ENCODE results near the gene TMEM100. TPM values are rescaled to one million over a fixed set of nuclear protein-coding genes. Genes with fewer than 3 reads are reported as not detected.

TMEM100 gene
- total RNA-seq, 1 experiment from 2014 or later, result not detected

DNA sequence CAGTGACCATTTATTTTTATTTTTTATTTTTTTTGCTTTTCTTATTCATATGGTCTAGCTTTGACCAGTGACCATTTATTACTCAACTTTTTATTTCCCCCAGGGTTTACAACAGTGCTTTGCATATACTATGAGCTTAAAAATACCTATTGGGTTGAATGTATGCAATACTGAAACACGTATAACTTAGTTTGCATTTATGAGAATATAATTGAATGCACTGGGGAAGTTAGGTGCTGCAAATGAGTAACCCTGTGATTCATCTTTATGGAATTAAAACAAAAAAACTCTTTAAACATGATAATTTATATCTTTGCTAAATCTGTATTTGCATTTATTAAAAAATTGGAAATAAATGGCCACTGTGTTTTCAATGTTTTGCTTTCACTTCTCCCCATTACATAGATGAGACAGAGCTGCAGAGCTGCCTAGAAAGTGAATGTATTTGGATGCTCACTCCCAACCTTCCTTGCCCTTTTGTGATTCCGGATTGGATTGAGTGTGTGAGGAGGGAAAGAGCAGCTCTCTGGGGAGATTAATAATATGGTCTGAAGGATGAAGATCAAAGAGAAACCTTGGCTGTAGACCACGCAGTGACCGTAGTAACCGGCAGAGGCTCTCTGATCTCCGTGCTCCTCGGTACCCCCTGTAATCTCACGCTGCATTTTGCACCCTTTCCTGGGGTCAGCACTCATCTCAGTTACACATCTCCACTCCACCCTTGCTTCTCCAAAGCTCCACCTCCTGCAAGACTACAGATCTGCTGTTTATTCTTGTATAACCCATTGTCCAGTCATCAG is 14.3 kb downstream of the TMEM100 start:
- no peak overlapping the region for H3K9ac ChIP-seq (ENCODE audit: low read length)
- H4K20me1 ChIP-seq (ENCODE audit: low read length), result no peaks in the 10 kb centered on the region
- H3K9me3 ChIP-seq (ENCODE audit: low read length), result no peaks in the 10 kb centered on the region
- H3K27ac ChIP-seq (ENCODE audit: low read length), result no peak overlapping the region
- H3K9me2 ChIP-seq (replicated peaks; ENCODE audit: low read length), result no peaks in the 10 kb centered on the region
- peak overlapping the region; percentile 20; the same call in 1 of the 2 replicates for H3K4me2 ChIP-seq (ENCODE audit: low read length)
- TF ChIP-seq, protein P1, sequence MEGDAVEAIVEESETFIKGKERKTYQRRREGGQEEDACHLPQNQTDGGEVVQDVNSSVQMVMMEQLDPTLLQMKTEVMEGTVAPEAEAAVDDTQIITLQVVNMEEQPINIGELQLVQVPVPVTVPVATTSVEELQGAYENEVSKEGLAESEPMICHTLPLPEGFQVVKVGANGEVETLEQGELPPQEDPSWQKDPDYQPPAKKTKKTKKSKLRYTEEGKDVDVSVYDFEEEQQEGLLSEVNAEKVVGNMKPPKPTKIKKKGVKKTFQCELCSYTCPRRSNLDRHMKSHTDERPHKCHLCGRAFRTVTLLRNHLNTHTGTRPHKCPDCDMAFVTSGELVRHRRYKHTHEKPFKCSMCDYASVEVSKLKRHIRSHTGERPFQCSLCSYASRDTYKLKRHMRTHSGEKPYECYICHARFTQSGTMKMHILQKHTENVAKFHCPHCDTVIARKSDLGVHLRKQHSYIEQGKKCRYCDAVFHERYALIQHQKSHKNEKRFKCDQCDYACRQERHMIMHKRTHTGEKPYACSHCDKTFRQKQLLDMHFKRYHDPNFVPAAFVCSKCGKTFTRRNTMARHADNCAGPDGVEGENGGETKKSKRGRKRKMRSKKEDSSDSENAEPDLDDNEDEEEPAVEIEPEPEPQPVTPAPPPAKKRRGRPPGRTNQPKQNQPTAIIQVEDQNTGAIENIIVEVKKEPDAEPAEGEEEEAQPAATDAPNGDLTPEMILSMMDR (conservative IDR thresholded peaks at IDR 0.05; ENCODE audit: low read depth, low read length), result no peak
- TF ChIP-seq EZH2 (IDR thresholded peaks at IDR 0.05; ENCODE audit: low read length, unreplicated experiment) (no peak), EZH2phosphoT487 (IDR thresholded peaks at IDR 0.05; ENCODE audit: borderline replicate concordance, low read length) (no peak)
- intact Hi-C loops (cut with micrococcal nuclease), result loop anchor here (5.0 kb wide), 1 partner anchor 44 kb away; the partner anchor contains the start of gene PCTP
- no peaks in the 10 kb centered on the region for H3K79me2 ChIP-seq (ENCODE audit: low read length)
- ATAC-seq (peak; percentile 27; the same call in 1 of the 2 replicates), DNase-seq (peak; percentile 31)
- peaks cover 29% of the 10 kb centered on the region for H3K4me1 ChIP-seq (ENCODE audit: insufficient read depth, low read length)
- peaks cover 23% of the 10 kb centered on the region for H3K27me3 ChIP-seq (ENCODE audit: low read length)
- H2AFZ ChIP-seq (ENCODE audit: low read length), result no peak overlapping the region
- H3F3A ChIP-seq (ENCODE audit: low read length, unreplicated experiment), result no peaks in the 10 kb centered on the region
- H3K36me3 ChIP-seq (ENCODE audit: low read depth, low read length), result no peaks in the 10 kb centered on the region
- CTCF ChIA-PET, result no interaction called here
- POLR2A ChIA-PET (ENCODE audit: unreplicated experiment), result interaction anchor here (0.6 kb wide), 1 partner anchor 275 kb away, joined by 8 read pairs; no protein-coding TSS in a partner anchor
- no peak overlapping the region for H3K4me3 ChIP-seq (ENCODE audit: low read length)
- BruUV-seq (replicated peaks), result no TSS peak

DNA sequence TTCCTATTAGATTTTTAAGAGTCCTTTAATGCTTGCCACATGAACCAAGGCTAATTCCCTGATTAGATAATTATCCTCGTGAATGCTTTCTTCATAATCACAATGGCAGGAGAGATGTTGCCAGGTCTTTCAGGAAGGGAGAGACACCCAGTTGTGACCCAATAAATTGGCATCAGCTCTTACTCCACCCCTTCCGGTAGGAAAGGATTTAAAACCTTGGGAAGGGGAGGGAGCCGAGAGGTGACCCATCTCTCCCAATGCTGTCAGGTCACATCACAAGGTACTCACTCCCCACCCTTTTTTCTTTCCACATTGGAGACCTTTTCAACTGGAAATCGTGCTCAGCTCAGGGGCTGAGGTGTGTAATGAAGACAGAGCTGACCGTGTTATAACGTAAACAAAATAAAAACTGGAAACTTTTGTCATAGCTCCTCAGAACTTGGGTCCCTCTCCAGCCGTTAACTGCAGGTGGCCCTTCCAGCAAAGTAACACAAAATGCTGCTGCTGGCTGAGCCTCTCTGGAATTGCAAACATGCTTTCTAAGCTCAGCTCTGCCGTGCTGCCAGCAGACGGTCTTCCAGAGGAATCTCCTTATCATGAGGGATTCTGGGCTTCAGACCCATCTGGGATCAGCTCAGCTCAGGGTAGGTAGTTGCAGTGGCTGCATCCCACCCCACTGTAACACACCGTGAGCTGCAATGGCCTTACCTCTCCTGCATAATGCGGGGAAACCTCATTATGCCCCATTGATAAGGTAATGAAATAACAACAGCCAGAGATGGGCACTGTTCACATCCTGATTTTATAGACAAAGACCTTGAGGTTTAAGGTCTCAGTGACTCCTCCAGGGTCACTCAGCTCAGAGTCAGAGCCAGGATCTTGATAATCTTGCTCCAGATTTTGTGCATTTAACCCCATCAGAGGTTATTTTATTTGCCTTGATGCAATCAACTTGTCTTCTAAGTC is 15.6 kb downstream of the TMEM100 start:
- Histone ChIP-seq H4K20me1 (ENCODE audit: low read length) (no peaks in the 10 kb centered on the region), H3K79me2 (ENCODE audit: low read length) (no peaks in the 10 kb centered on the region), H3K9me2 (replicated peaks; ENCODE audit: low read length) (no peaks in the 10 kb centered on the region), H3K9ac (ENCODE audit: low read length) (no peak overlapping the region), H3K4me1 (ENCODE audit: insufficient read depth, low read length) (peaks cover 29% of the 10 kb centered on the region), H3K4me2 (ENCODE audit: low read length) (no peak overlapping the region), H3K36me3 (ENCODE audit: low read depth, low read length) (no peaks in the 10 kb centered on the region), H3K27ac (ENCODE audit: low read length) (no peak overlapping the region), H3K9me3 (ENCODE audit: low read length) (no peaks in the 10 kb centered on the region), H3F3A (ENCODE audit: low read length, unreplicated experiment) (no peaks in the 10 kb centered on the region), H3K27me3 (ENCODE audit: low read length) (peaks cover 13% of the 10 kb centered on the region), H2AFZ (ENCODE audit: low read length) (no peak overlapping the region), H3K4me3 (ENCODE audit: low read length) (no peak overlapping the region)
- DNase-seq (no peak), ATAC-seq (no peak)
- ChIA-PET CTCF (no interaction called here), POLR2A (ENCODE audit: unreplicated experiment) (no interaction called here)
- no TSS peak for BruUV-seq (replicated peaks)
- intact Hi-C loops (cut with micrococcal nuclease), result loop anchor here (5.0 kb wide), 1 partner anchor 45 kb away; the partner anchor contains the start of gene PCTP
- TF ChIP-seq EZH2 (IDR thresholded peaks at IDR 0.05; ENCODE audit: low read length, unreplicated experiment) (no peak), EZH2phosphoT487 (IDR thresholded peaks at IDR 0.05; ENCODE audit: borderline replicate concordance, low read length) (no peak)
- TF ChIP-seq, protein P1 (conservative IDR thresholded peaks at IDR 0.05; ENCODE audit: low read depth, low read length), result no peak

Data from PC-3 (cell line).